Panc1 (cell line): ENCODE measurements around the gene SNX12.

Experiments
- POLR2AphosphoS5 ChIP-seq: IDR thresholded peaks from 2 replicates; pipeline ENCODE4 v1.6.1; 2012; ENCODE audit warnings: mild to moderate bottlenecking, low read depth, low read length, moderate library complexity
- SIN3A ChIP-seq: IDR thresholded peaks from 2 replicates; pipeline ENCODE4 v1.6.1; 2012; ENCODE audit warnings: low read depth, mild to moderate bottlenecking, low read length, moderate library complexity, borderline replicate concordance; ENCODE audit not compliant: insufficient read depth
- TCF7L2 ChIP-seq: IDR thresholded peaks from 2 replicates; pipeline ENCODE4 v1.6.1; 2011; ENCODE audit warnings: mild to moderate bottlenecking, low read depth, low read length, inconsistent platforms
- TF ChIP-seq, protein P1 (sequence below): fragments of 450-650 bp; IDR thresholded peaks from 2 replicates; pipeline ENCODE4 v1.5.1; 2017; ENCODE audit warnings: mild to moderate bottlenecking
- TF ChIP-seq, protein P2 (sequence below), 2 experiments: IDR thresholded peaks; 2 replicates each; pipeline ENCODE4 v1.6.1; 2011 to 2012; ENCODE audit warnings: low read depth in 2 of 2, control low read depth in 1 of 2, low read length in 1 of 2, mild to moderate bottlenecking in 1 of 2, moderate library complexity in 1 of 2; ENCODE audit not compliant: insufficient read depth in 1 of 2

DNA sequence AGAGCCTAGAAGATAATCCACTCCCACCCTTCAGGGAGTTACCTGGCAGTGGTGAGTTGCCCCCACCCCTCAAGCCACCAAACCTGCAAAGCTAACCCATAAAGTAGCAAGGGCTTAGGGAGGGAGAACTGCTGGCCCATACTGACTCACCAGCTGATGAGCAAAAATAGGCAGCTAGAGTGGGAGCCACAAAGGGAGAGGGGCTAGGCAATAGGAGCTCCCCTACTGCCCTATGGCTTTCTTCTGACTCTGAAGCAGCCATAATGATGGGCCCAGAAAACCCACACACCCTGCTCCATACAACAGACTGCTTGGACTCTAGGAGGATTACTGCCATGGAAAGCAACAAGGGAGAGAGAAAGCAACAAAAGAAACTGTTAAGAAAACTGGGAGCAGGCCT lies 8.0 kb downstream of the SNX12 start:
- TF ChIP-seq, protein P1, sequence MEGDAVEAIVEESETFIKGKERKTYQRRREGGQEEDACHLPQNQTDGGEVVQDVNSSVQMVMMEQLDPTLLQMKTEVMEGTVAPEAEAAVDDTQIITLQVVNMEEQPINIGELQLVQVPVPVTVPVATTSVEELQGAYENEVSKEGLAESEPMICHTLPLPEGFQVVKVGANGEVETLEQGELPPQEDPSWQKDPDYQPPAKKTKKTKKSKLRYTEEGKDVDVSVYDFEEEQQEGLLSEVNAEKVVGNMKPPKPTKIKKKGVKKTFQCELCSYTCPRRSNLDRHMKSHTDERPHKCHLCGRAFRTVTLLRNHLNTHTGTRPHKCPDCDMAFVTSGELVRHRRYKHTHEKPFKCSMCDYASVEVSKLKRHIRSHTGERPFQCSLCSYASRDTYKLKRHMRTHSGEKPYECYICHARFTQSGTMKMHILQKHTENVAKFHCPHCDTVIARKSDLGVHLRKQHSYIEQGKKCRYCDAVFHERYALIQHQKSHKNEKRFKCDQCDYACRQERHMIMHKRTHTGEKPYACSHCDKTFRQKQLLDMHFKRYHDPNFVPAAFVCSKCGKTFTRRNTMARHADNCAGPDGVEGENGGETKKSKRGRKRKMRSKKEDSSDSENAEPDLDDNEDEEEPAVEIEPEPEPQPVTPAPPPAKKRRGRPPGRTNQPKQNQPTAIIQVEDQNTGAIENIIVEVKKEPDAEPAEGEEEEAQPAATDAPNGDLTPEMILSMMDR: no peak
- TF ChIP-seq POLR2AphosphoS5 (no peak), TCF7L2 (no peak), SIN3A (no peak)
- TF ChIP-seq, protein P2, sequence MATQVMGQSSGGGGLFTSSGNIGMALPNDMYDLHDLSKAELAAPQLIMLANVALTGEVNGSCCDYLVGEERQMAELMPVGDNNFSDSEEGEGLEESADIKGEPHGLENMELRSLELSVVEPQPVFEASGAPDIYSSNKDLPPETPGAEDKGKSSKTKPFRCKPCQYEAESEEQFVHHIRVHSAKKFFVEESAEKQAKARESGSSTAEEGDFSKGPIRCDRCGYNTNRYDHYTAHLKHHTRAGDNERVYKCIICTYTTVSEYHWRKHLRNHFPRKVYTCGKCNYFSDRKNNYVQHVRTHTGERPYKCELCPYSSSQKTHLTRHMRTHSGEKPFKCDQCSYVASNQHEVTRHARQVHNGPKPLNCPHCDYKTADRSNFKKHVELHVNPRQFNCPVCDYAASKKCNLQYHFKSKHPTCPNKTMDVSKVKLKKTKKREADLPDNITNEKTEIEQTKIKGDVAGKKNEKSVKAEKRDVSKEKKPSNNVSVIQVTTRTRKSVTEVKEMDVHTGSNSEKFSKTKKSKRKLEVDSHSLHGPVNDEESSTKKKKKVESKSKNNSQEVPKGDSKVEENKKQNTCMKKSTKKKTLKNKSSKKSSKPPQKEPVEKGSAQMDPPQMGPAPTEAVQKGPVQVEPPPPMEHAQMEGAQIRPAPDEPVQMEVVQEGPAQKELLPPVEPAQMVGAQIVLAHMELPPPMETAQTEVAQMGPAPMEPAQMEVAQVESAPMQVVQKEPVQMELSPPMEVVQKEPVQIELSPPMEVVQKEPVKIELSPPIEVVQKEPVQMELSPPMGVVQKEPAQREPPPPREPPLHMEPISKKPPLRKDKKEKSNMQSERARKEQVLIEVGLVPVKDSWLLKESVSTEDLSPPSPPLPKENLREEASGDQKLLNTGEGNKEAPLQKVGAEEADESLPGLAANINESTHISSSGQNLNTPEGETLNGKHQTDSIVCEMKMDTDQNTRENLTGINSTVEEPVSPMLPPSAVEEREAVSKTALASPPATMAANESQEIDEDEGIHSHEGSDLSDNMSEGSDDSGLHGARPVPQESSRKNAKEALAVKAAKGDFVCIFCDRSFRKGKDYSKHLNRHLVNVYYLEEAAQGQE (IDR thresholded peaks at IDR 0.05; ENCODE audit: insufficient read depth in 1 of 2, low read depth in 2 of 2, low read length in 1 of 2): no peak
